HL-60 (cell line): ENCODE results near the gene FUT4.

Source experiments
- DNase-seq, 2 experiments: peaks; one replicate each; pipeline ENCODE4 v3.0.0-alpha.2; 2010 to 2020; ENCODE audit warnings: low read depth in 1 of 2, low spot score in 1 of 2
- H3K27ac ChIP-seq: fragments of 250-450 bp; sonication (Bioruptor Pico); replicated peaks from 2 replicates; pipeline ENCODE4 v1.5.1; 2020; ENCODE audit warnings: mild to moderate bottlenecking, moderate library complexity
- H3K27me3 ChIP-seq: fragments of 250-450 bp; sonication (Bioruptor Pico); 2 replicates; pipeline ENCODE4 v1.5.1; 2021; ENCODE audit warnings: mild to moderate bottlenecking, moderate library complexity; ENCODE audit not compliant: insufficient read depth, poor library complexity, severe bottlenecking
- H3K4me3 ChIP-seq: replicated peaks from 2 replicates; pipeline ENCODE4 v1.5.1; 2011; ENCODE audit warnings: mild to moderate bottlenecking, control low read depth, low read length; ENCODE audit not compliant: insufficient read depth
- CTCF ChIP-seq: IDR thresholded peaks from one replicate; pipeline ENCODE4 v1.5.1; 2011; ENCODE audit warnings: low read length, control low read depth, inconsistent platforms; ENCODE audit not compliant: insufficient read depth
- GABPA ChIP-seq: IDR thresholded peaks from 2 replicates; pipeline ENCODE4 v1.6.1; 2012; ENCODE audit warnings: low read depth
- POLR2AphosphoS5 ChIP-seq: IDR thresholded peaks from 2 replicates; pipeline ENCODE4 v1.6.1; 2012; ENCODE audit warnings: low read depth
- REST ChIP-seq: IDR thresholded peaks from 2 replicates; pipeline ENCODE4 v1.6.1; 2012; ENCODE audit warnings: low read depth; ENCODE audit not compliant: insufficient replicate concordance
- SPI1 ChIP-seq: IDR thresholded peaks from 2 replicates; pipeline ENCODE4 v1.6.1; 2012; ENCODE audit warnings: low read depth, mild to moderate bottlenecking, borderline replicate concordance

The FUT4 gene

GRCh38 chr11:94528551-94528950 is 15.2 kb upstream of the FUT4 start:
- TF ChIP-seq REST (no peak), SPI1 (no peak), GABPA (no peak), POLR2AphosphoS5 (no peak)
- no peaks in the 10 kb centered on the region for H3K27me3 ChIP-seq
- DNase-seq, result no peak
- H3K27ac ChIP-seq, result no peak overlapping the region
- no peak overlapping the region for H3K4me3 ChIP-seq

GRCh38 chr11:94532211-94532610 is 11.5 kb upstream of the FUT4 start:
- Histone ChIP-seq H3K27ac (no peak overlapping the region), H3K27me3 (no peaks in the 10 kb centered on the region), H3K4me3 (no peak overlapping the region)
- TF ChIP-seq REST (no peak), GABPA (no peak), CTCF (no peak)
- DNase-seq, result no peak

- no peak overlapping the region for H3K27ac ChIP-seq
- no peak for DNase-seq
- H3K4me3 ChIP-seq, result no peak overlapping the region
- TF ChIP-seq GABPA (no peak), SPI1 (no peak), CTCF (no peak), POLR2AphosphoS5 (no peak), REST (no peak)
- H3K27me3 ChIP-seq, result no peaks in the 10 kb centered on the region
These were observed 10.5 kb upstream of the FUT4 start for GRCh38 chr11:94533206-94533605.
